ENCODE results near the gene PLEKHG3.

PLEKHG3 gene

DNA sequence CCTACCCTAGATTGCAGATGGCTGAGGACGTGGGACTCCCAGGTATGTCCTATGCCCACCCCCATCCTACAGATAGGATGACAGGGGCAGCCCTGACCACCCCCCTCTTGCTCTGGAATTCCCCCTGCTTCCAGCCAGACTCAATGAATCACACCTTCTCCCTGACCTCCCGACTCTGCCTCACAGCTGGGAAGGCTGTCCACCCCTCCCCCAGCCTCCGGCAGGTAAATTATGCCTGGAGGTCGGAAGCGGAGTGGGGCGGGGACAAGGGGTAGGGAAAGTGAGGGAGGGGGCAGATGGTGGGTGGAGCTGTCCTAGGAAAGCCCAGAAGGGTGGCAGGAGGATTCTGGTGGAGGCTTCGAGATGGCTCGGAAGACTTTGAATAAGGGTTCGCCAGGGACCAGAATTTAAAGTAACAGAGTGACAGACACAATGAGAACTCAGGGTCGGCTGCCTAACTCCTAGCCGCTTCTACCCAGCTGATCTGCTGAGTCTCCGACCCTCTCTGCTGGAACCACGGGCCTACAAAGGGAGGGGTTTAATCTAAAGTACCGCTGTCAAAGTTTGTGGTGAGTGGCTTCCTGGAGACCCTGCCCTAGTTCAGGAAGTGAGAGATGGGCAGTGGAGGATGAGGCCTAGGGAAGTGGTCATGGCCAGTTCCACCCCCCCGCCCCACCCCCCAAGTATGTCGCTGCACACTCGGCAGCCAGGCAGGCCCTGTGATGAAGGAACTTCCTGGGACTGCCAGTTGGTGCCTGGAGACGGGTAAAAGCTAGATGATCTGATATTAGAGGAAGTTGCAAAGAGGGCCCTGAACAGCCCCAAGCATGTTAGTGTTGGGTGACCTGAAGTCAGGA, 4.2 kb downstream of the PLEKHG3 start:
- ATAC-seq, result peak; percentile 36
- peaks cover 77% of the 10 kb centered on the region for H3K4me1 Mint-ChIP-seq

DNA sequence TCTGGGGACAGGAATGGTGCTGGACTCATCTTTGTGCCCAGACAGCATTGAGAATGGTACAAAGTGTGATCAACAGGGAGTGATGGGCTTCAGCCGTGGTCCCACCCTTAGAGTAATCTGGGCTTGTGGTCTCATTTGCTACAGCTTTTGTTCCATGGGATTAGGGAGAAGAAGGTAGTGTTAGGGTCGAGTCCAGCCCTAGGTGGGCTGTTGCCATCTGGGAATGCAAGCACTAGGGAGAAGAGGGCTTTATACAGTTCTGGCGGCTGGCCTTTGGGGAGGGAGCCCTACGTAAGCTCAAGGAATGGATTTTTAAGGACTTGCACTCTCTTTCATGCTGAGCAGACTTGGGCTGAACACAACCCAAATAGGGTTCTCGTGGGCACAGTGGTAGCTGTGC, 4.9 kb downstream of the PLEKHG3 start:
- Mint-ChIP-seq H3K9me3 (peaks cover 12% of the 10 kb centered on the region), H3K4me1 (peaks cover 73% of the 10 kb centered on the region), H3K27ac (peak overlapping the region; percentile 96), H3K36me3 (no peaks in the 10 kb centered on the region), H3K4me3 (peak overlapping the region; percentile 73)
- ATAC-seq, result no peak
- DNase-seq (ENCODE audit: low spot score in 2 of 2), result no peak

More for the DNA sequence above, 4.2 kb downstream of the PLEKHG3 start:
- peak in 1 of 2 donors; percentile 58 for DNase-seq (ENCODE audit: low spot score in 2 of 2)
- Mint-ChIP-seq H3K27ac (peak overlapping the region; percentile 96), H3K4me3 (peak overlapping the region; percentile 73), H3K9me3 (peaks cover 6% of the 10 kb centered on the region), H3K36me3 (no peaks in the 10 kb centered on the region)

DNA sequence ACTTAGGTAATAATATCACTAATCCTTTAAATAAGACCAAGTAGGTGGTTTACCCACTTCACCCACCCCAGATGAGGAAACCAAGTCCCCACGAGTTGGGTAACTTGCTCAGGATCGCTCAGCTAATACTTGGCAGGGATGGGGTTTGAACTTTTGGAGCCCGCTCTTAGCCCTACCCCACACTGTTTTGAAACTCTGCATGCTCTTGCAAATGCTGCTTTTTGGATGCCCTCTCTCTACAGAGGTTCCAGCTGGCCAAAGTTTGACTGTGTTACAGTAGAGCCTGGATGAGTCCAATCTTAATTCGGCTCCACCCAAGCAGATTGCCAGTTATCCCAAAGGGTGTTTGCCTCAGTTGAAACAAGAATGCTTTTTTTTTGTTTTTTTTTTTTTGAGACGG, 6.8 kb downstream of the PLEKHG3 start:
- no peak for ATAC-seq
- DNase-seq (ENCODE audit: low spot score in 2 of 2), result no peak
- Mint-ChIP-seq H3K36me3 (no peaks in the 10 kb centered on the region), H3K4me1 (peaks cover 85% of the 10 kb centered on the region), H3K4me3 (no peak overlapping the region), H3K9me3 (peaks cover 12% of the 10 kb centered on the region), H3K27ac (no peak overlapping the region)

DNA sequence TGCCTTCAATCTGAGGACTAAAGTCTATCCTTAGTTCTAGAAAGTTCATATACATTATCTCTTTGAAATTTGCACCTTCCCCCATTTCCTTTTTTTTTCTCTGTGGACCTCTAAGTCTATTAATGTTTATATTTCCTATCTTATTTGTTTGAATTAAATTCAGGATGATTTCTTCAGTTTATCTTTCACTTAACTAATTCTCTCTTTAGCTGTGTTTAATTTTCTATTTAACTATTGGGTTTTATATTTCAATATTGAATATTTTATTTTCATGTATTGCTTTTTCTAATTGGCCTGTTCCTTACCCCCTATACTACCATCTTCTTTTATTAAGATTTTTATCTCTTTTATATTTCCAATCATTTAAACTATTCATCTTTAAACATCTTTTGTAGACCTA, 9.5 kb downstream of the PLEKHG3 start:
- peaks cover 85% of the 10 kb centered on the region for H3K4me1 Mint-ChIP-seq

DNA sequence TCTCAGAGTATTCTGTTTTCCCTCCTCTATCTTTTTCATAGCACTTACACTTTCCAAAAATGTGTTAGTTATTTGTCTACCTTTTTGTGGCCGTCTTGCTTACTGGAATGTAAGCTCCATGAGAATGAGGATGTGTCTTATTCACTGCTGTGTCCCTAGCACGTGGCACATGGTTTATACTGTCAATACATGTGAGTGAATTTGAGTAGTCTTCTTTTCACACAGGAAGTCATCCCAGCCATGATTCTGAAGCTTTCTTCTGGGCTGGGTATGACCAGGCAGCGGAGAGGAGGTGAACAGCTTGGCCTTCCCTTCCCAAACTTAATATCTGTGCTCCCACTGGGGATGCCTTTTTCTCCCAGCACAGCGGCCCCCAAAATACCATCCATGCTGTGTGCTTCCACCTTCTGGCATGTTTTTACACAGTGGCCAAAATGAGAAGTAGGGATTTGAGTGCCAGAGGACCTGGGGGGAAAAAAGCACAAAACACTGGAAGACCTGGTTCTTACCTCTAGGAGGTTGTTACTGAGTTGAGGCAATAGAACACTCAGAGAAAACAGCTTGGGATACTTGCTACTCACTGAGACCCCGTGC, 10.3 kb downstream of the PLEKHG3 start:
- Mint-ChIP-seq H3K4me3 (no peak overlapping the region), H3K27ac (peak overlapping the region; percentile 89), H3K4me1 (peaks cover 85% of the 10 kb centered on the region), H3K9me3 (peaks cover 12% of the 10 kb centered on the region), H3K36me3 (no peaks in the 10 kb centered on the region)
- DNase-seq (ENCODE audit: low spot score in 2 of 2) (no peak), ATAC-seq (peak; percentile 59)

More for the DNA sequence above, 9.5 kb downstream of the PLEKHG3 start:
- no peaks in the 10 kb centered on the region for H3K36me3 Mint-ChIP-seq
- H3K9me3 Mint-ChIP-seq, result peaks cover 12% of the 10 kb centered on the region
- ATAC-seq (no peak), DNase-seq (ENCODE audit: low spot score in 2 of 2) (no peak)
- no peak overlapping the region for H3K4me3 Mint-ChIP-seq
- H3K27ac Mint-ChIP-seq, result no peak overlapping the region

DNA sequence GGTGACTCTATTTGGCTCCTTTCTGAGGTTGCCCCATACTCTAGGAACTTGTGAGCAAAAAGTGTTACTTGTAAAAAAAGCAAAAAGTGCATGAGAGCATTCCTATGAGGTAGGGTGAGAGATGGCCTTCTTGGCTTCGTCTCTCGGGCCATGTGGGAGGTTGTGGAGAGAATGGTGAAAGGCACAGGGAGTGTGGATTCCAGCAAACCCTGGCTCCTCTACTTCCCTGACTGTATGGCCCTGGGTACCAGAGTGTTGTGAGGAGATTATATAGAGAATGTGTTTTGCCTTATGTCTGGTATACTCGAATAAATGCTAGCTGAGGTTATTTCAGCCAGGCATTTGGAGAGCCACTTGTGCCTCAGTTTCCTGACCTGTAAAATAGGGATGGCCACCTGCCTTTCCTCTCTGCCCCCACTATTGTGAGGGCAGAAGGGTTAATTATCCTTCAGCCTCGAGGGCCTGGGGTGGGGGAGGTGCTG, 11.0 kb downstream of the PLEKHG3 start:
- Mint-ChIP-seq H3K27ac (peak overlapping the region; percentile 89), H3K4me3 (no peak overlapping the region), H3K4me1 (peaks cover 85% of the 10 kb centered on the region), H3K9me3 (peaks cover 12% of the 10 kb centered on the region), H3K36me3 (no peaks in the 10 kb centered on the region)
- ATAC-seq, result no peak
- no peak for DNase-seq (ENCODE audit: low spot score in 2 of 2)

DNA sequence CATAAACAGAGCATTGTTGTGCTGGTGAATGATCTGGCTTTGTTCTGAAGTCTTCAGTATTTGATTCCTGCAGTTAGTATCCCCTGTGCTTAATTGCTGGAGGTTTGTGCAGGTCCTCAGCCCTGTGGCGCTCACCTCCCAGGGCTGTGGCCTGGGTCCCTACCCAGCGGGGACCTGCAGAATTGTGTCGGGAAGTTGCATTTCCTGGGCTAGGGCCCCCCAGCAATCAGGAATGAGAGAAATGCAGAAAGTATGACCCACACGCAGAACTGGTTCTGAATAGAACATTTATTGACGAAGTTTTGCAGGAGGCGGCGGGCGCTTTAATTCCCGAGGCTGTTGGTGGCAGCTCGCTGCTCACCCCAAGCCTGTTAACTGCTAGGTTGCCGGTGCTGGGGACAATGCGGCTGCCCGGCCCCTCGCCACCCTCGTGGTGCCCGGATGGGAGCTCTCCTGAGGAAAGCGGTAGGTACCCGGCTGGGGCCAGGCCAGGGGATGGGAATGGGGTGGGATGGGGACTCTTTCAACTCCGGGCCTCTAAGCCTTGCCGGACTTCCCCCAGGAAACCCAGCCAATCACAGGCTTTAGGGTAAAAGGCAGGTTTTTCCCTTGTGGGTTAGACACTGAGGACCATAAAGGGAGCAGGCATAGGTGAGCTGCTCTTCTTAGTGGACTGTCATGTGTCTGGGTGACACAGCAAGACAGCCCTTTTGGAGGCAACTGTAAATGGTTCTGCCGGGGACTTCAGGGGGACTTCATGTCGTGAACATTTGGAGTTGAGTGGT, 11.6 kb downstream of the PLEKHG3 start:
- H3K4me3 Mint-ChIP-seq, result no peak overlapping the region
- H3K9me3 Mint-ChIP-seq, result peaks cover 12% of the 10 kb centered on the region
- peak overlapping the region; percentile 89 for H3K27ac Mint-ChIP-seq
- no peak for ATAC-seq
- no peaks in the 10 kb centered on the region for H3K36me3 Mint-ChIP-seq
- DNase-seq (ENCODE audit: low spot score in 2 of 2), result no peak
- H3K4me1 Mint-ChIP-seq, result peaks cover 85% of the 10 kb centered on the region

DNA sequence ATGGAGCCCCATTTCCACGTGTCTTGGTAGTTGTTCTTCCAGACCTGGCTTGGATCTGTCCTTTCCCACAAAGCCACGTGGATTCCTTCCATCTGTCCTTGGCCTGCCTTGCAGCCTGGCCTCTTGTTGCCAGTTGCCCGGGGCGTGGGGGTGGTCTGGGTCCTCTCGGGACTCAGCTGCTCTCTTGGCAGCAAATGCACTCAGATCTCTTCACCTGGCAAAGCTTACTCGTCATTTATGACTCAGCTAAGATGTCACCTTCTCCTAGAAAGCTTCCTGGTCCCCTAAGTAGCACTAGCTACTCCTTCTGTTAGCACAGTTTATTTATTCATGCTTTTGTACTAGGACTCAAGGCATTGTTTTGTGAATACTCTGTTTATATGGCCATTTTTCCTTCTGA, 13.6 kb downstream of the PLEKHG3 start:
- Mint-ChIP-seq H3K36me3 (peaks cover 5% of the 10 kb centered on the region), H3K4me3 (peak overlapping the region; percentile 32), H3K4me1 (peaks cover 95% of the 10 kb centered on the region), H3K27ac (peak overlapping the region; percentile 89), H3K9me3 (peaks cover 9% of the 10 kb centered on the region)
- ATAC-seq (peak; percentile 56), DNase-seq (ENCODE audit: low spot score in 2 of 2) (no peak)

DNA sequence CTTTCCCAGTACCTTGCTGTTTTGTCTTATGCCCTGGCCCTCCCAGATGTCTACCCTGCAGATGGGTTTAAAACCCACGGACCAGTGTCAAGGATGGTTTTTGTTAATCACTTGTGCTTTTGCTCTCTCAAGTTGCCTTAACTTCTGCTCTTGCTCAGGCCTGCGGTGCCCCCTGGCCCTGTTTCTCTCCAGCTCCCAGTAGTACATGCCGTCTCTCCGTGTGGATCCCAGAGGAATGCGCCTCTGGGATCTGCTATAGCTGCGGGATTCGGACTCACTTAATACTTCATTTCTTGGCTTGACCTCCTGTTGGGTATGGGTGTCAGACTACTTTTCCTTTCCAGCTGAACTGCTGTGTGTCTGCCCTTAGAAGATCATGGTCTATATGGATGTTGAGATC, 14.5 kb downstream of the PLEKHG3 start:
- ATAC-seq (no peak), DNase-seq (ENCODE audit: low spot score in 2 of 2) (no peak)
- Mint-ChIP-seq H3K4me1 (peaks cover 98% of the 10 kb centered on the region), H3K36me3 (peaks cover 7% of the 10 kb centered on the region), H3K4me3 (no peak overlapping the region), H3K27ac (peak overlapping the region; percentile 89), H3K9me3 (peaks cover 3% of the 10 kb centered on the region)

DNA sequence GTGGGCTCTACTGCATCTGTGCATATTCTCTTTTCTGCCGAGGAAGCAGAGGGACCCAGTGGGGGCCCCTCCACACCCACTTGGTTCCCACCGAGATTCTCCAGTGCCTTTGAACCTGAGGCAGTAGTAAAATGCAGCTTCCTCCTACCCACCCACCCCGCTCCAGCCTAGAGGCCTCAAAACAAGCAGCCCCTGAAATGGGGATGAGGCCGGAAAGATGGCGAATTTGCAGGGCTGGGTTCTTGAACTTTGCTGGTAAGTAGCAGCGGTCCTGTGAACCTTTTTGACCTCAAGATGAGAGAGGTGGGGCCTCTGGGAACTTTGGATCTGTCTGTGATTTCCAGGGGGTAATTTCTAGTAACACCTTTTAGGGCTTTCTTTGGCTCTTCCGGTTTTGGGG, 15.4 kb downstream of the PLEKHG3 start:
- ATAC-seq, result no peak
- Mint-ChIP-seq H3K9me3 (no peaks in the 10 kb centered on the region), H3K4me3 (no peak overlapping the region), H3K36me3 (peaks cover 7% of the 10 kb centered on the region), H3K4me1 (peaks cover 99% of the 10 kb centered on the region), H3K27ac (peak overlapping the region; percentile 92)
- no peak for DNase-seq (ENCODE audit: low spot score in 2 of 2)

DNA sequence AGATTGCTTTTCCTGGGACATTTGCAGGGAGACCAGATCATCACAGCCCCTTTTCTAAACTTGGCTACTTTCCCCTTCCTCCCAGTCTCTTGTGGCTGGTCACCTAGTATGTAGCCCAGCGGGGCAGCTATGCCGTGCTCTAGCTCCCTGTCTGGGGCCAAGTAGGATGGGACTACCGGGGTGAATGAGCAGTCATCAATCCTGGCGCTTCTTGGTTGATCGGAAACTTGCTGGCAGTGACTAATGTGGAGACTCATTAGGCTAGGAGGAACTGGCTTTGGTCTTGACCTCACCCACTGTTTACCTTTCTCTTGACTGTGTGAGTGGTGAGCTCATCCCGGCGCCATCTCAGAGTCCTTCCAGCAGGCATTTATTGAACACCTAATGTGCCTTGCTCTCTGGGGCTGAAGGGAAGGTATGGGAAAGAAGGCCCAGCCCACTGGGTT, 15.9 kb downstream of the PLEKHG3 start:
- Mint-ChIP-seq H3K27ac (peak overlapping the region; percentile 92), H3K4me1 (peaks cover 99% of the 10 kb centered on the region), H3K36me3 (peaks cover 7% of the 10 kb centered on the region), H3K9me3 (no peaks in the 10 kb centered on the region), H3K4me3 (no peak overlapping the region)
- ATAC-seq (peak; percentile 6), DNase-seq (ENCODE audit: low spot score in 2 of 2) (no peak)

DNA sequence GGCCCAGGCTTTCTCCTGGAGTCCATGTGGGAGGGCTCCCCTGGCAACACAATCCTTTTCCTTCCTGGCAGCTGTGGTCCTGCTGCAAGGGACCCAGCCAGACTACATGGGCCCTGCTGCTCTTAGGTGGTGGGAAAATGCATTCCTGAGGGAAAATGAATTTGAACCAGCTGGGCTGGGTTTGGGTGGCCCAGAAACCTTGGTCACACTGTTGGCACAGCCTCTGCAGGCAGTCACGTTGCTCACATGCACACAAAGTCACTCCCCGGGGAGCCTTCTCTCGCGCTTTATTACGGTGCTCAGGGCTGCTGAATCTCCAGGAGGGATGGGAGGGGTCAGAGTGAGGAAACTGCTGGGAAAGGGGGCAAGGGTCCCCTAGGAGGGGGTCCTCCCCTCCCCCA, 17.2 kb downstream of the PLEKHG3 start:
- peaks cover 99% of the 10 kb centered on the region for H3K4me1 Mint-ChIP-seq
- peak overlapping the region; percentile 92 for H3K27ac Mint-ChIP-seq
- ATAC-seq, result no peak
- H3K36me3 Mint-ChIP-seq, result peaks cover 7% of the 10 kb centered on the region
- H3K4me3 Mint-ChIP-seq, result peak overlapping the region; percentile 25
- H3K9me3 Mint-ChIP-seq, result no peaks in the 10 kb centered on the region
- no peak for DNase-seq (ENCODE audit: low spot score in 2 of 2)

DNA sequence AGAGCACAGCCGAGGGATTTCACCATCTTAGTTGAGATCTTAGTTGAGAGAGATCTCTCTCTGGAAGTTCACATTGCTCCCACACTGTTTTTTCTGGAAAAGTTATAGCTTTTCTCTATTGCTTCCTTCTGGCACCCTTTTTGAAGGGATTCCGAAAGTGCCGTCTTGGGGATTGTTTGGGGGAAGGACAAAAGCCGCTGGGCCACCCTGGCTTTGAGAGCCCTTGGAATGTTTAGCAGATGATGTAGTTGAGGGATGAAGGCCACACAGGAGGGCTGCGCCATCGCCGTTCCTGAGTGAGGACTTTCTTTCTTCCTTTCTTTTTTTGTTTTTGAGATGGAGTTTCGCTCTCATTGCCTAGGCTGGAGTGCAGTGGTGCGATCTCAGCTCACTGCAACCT, 17.7 kb downstream of the PLEKHG3 start:
- no peak for DNase-seq (ENCODE audit: low spot score in 2 of 2)
- H3K27ac Mint-ChIP-seq, result peak overlapping the region; percentile 92

DNA sequence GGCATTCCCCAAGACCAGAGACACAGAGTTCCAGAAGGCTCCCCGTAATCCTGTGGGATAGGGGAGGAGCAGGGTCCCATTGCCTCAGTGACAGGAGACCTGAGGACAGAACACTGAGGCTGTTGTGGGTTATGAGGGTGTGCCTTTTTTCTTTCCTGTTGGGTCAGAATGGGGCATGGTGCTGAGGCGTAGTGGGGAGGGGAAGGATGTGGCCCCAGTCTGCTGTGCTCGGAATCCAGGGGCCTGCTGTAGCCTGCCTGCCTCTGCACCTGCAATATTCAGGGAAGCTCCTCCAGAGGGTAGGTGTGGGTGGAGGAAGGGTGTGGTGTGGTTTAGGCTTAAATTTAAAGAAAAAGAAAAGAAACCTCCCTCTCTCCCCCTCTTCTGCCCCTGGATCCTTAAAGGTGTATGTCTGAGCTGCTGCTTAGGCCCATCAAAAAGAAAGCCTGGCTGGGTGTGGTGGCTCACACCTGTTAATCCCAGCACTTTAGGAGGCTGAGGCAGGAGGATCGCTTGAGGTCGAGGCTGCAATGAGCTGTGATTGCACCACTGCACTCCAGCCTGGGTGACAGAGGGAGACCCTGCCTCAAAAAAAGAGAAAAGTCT, 18.7 kb downstream of the PLEKHG3 start:
- Mint-ChIP-seq H3K9me3 (no peaks in the 10 kb centered on the region), H3K27ac (peak overlapping the region; percentile 92), H3K4me1 (peaks cover 95% of the 10 kb centered on the region), H3K4me3 (peak overlapping the region; percentile 25), H3K36me3 (peaks cover 7% of the 10 kb centered on the region)
- no peak for DNase-seq (ENCODE audit: low spot score in 2 of 2)
- ATAC-seq, result peak; percentile 24

More for the DNA sequence above, 17.7 kb downstream of the PLEKHG3 start:
- peaks cover 99% of the 10 kb centered on the region for H3K4me1 Mint-ChIP-seq
- ATAC-seq, result no peak
- peak overlapping the region; percentile 25 for H3K4me3 Mint-ChIP-seq
- peaks cover 7% of the 10 kb centered on the region for H3K36me3 Mint-ChIP-seq
- no peaks in the 10 kb centered on the region for H3K9me3 Mint-ChIP-seq
